SK-N-SH treated with all-trans-retinoic acid at 6 μM for 48 hours (cell line): ENCODE data around the gene ERI3.

ENCODE experiments used
- CREB5 ChIP-seq: fragments of 250-450 bp; sonication (Bioruptor Pico); IDR thresholded peaks from 2 replicates; pipeline ENCODE4 v1.5.1; 2020; ENCODE audit warnings: low read depth, mild to moderate bottlenecking, moderate library complexity
- CSDC2 ChIP-seq: fragments of 250-450 bp; sonication (Bioruptor Pico); IDR thresholded peaks from 2 replicates; pipeline ENCODE4 v1.5.0; 2020; ENCODE audit warnings: mild to moderate bottlenecking, moderate library complexity
- GLIS3 ChIP-seq: fragments of 250-450 bp; sonication (Bioruptor Pico); IDR thresholded peaks from 2 replicates; pipeline ENCODE4 v1.5.0; 2020; ENCODE audit warnings: mild to moderate bottlenecking, moderate library complexity
- SNAI2 ChIP-seq: fragments of 250-450 bp; sonication (Bioruptor Pico); IDR thresholded peaks from 2 replicates; pipeline ENCODE4 v1.5.0; 2020; ENCODE audit warnings: mild to moderate bottlenecking, moderate library complexity
- ZNF565 ChIP-seq: fragments of 450-650 bp; formaldehyde crosslinking; conservative IDR thresholded peaks from 2 replicates; pipeline ENCODE4 v1.5.0; 2020; ENCODE audit warnings: low read depth, mild to moderate bottlenecking, moderate library complexity
- TF ChIP-seq, protein P1 (sequence below): fragments of 250-450 bp; sonication (Bioruptor Pico); IDR thresholded peaks from 2 replicates; pipeline ENCODE4 v1.8.0; 2020; ENCODE audit warnings: mild to moderate bottlenecking, moderate library complexity, borderline replicate concordance

DNA sequence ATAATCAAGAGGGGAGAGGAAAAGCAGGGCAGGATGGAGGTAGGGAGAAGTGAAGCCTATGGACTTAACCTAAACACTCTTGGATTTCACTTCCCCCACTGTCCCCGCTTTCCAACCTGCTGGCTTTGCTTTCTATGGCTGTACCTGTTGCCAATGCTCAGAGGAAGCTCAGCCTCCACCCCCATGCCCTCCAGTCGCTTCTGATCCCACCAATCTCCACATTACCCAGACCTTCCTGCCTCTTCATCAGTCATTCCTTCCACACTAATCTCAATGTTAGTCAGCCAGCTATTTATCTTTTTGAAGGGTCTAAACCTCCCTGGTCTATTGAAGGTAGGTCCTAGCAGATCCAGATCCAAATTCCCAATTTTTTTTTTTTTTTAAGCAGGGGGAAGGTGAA lies 24.1 kb downstream of the ERI3 start:
- TF ChIP-seq CSDC2, result no peak
- no peak for TF ChIP-seq SNAI2
- TF ChIP-seq ZNF565, result no peak
- no peak for TF ChIP-seq CREB5
- TF ChIP-seq, protein P1, sequence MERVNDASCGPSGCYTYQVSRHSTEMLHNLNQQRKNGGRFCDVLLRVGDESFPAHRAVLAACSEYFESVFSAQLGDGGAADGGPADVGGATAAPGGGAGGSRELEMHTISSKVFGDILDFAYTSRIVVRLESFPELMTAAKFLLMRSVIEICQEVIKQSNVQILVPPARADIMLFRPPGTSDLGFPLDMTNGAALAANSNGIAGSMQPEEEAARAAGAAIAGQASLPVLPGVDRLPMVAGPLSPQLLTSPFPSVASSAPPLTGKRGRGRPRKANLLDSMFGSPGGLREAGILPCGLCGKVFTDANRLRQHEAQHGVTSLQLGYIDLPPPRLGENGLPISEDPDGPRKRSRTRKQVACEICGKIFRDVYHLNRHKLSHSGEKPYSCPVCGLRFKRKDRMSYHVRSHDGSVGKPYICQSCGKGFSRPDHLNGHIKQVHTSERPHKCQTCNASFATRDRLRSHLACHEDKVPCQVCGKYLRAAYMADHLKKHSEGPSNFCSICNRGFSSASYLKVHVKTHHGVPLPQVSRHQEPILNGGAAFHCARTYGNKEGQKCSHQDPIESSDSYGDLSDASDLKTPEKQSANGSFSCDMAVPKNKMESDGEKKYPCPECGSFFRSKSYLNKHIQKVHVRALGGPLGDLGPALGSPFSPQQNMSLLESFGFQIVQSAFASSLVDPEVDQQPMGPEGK (CRISPR knock-in tag), result no peak
- no peak for TF ChIP-seq GLIS3 (CRISPR knock-in tag)
